Subcutaneous preadipocyte (primary cell): ENCODE results near the gene FAM193B. TPM values are rescaled to one million over a fixed set of nuclear protein-coding genes. Genes with fewer than 3 reads are reported as not detected.

Experiments used
- total RNA-seq: library from RNA; depleted of rRNA; stranded (reverse); fragments of >200 nt; gene quantifications from 2 replicates; pipeline ENCODE4 v1.2.3, GENCODE V29; 2012

FAM193B gene
- 29.4 and 30.7 TPM in 2 replicates for total RNA-seq

DNA sequence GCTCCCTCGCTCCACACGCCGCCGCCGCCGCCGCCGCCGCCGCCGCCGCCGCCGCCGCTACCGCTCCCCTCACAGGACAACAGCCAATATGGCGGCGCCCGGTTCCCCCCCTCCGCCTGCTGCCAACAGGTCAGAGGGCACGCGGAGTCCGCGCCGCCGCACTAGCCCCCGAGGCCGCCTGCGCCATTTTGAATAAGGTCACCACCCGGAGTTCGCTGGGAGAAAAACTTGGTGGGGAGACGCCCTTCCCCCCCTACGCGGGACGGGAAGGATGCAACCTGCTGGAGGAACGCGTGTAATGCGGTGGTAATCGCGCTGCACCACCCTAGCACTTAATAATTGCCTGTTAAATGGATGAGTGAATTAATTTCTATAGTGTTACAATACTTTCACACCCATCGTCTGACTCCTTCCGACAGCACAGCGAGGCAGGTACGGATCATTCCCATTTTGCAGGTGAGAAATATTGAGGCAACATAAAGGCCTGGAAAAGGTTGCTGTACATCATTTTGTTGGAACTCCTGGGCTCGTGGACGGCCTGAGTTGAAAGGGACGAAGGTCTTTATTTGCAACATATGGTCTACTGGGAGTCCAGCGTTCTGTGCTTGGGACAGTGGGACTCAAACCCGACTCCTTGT lies at the start of gene FAM193B:
FAM193B (minus strand) TSS at position 90 of the 638 bp plus-strand sequence. CDS start 105 bp downstream, outside the sequence.

DNA sequence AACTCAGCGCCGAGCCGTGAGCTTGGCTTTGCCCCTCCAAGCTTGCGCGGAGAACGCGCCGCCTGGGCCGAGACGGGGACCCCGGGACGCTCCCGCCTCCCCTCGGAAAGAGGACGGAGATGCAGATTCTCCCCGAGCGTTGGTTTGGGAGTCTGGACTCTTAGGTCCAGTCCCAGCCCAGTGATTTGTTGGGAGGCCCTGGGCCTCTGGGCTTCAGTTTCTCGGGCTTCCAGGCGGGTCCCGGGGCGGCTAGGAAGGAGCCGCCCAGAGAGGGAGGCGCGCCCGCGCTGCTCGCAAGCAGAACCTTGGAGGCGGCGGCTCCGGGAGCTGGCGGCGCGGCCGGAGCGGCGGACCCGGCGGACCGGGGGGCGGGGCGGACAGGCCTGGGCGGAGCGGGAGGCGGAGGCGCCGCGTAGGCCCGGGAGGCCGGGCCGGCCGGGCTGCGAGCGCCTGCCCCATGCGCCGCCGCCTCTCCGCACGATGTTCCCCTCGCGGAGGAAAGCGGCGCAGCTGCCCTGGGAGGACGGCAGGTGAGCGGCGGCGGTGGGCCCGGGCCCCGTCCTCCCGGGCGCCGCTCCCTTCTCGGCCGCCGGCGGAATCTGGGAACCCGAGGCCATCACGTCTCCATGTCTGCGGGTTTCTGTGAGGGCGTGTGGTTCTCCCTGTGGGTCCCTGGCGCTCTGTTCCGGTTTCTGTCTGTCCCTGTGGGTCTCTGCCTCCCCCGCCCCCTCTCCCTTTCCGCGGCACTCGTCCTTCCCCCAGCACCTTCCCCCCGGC lies 45.6 kb upstream of the FAM193B start, which contains the start of gene B4GALT7:
B4GALT7 (plus strand) TSS at position 402 of the 777 bp plus-strand sequence; CDS start at position 481, 79 bp downstream.

GRCh38 chr5:177592010-177592834 lies 37.9 kb upstream of the FAM193B start, which contains the start of gene TMED9:
TSS of gene TMED9 (plus strand) at chr5:177592203. CDS start at chr5:177592215, 12 bp downstream.

DNA sequence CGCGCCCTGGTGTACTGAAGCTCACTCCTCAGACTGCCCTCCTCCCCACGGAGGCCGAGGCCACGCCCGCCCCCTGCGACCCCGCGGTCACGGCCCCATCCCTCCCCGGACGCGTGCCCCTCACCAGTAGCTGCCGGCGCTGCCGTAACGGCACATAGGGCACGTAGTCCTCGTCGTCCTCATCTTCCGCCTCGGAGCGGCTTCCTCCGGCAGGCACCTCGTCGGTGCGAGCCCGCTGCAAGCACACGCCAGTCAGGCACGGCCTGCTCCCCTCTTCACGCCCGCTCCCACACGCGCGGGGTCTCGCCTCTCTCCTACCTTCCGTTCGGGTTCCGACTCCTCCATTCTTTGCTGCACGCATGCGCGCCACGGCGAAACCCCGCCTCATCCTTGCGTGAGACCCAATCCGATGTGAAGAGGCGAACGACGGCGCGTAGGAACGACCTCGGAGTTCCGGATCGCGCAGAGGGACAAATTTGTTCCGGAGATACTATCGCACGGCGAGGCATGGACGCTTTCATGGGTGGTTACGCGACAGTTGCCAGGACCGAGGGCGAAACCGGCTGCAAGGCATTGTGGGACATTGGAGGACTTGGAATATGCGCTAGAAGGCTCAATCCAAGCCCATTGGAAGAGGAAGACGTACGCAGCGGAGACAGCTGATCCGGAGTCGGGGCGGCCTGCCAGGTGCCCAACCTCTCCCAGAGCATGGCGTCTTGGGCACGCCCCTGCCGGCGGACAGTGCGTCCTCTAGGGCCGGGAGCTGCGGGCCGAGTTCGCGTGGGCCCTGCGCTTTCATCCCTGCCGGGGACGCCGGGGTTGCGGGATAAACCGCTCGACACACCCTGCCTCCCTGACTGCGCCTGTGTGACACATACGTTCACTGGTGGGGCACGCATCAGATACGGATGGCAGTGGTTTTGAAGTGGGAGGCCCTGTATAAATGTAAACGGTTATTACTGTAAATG lies 37.5 kb downstream of the FAM193B start, which contains the start of gene DDX41:
DDX41 (minus strand) TSS at position 361 of the 968 bp plus-strand sequence; CDS start at position 345, 16 bp downstream.

DNA sequence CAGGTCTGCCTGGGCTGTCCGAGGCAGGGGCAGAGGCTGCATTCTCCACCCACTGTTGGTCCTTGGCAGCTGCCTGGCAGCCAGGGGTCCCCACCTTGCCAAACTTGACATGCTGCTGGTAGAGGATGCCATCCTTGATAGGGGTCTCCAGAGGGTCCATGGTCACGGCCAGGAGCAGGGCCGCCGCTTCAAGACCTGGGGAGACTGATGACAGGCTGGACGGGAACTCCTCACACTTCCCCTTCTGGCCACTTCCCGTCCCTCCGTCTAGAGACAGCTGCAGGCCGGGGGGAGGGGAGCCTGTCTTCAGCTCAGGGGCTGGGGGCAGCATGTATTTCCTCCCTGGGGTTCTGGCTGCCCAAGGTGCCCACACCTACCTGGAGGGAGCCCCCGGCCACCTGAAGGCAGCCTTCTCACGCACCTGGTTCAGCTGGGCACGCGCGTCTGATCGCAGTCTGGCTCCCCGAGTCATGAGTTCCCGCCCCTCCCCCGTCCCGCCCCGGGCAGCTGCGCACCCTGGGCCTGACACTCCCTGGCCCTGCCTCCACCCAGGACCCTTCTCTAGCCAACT lies 44.9 kb downstream of the FAM193B start, which contains the start of gene DOK3:
DOK3 (minus strand) TSS at position 446 of the 571 bp plus-strand sequence; CDS start at position 160, 286 bp downstream.

DNA sequence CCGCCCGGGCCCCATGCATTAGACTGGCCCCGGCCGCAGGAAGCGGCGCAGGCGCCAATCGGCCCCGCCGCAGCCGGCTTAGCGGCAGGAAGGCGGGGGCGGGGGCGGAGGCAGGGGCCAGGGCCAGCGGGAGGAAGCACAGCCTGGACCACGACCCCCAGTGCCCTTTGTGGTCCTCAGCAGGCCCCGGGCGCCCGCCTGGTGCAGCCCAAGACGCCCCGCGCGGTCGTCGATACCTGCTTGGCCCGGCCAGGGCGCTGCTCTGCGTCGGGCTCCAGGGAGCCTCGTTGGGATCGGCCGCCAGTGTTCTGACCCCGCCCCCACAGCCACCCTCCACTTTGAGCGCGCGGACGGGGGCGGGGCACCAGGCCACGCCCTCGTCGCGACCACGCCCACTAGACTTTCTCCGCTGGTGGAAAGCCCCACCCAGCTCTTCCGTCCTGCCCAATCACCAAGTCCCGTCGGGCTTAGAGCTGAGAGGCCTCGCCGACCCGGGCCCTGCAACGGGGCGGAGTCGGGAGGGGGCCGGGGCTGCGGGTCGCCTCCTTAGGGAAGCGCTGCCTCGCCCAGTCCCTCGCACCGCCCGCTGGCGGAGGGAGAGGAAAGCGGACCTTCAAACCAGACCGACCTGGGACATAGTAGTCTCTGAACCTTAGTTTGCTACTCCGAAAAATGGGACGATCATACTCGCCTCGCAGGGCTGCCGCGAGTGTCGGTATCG lies 56.9 kb downstream of the FAM193B start, which contains the start of gene PDLIM7:
PDLIM7 (minus strand) TSS at position 313 of the 721 bp plus-strand sequence. CDS start 1,092 bp downstream, outside the sequence.

DNA sequence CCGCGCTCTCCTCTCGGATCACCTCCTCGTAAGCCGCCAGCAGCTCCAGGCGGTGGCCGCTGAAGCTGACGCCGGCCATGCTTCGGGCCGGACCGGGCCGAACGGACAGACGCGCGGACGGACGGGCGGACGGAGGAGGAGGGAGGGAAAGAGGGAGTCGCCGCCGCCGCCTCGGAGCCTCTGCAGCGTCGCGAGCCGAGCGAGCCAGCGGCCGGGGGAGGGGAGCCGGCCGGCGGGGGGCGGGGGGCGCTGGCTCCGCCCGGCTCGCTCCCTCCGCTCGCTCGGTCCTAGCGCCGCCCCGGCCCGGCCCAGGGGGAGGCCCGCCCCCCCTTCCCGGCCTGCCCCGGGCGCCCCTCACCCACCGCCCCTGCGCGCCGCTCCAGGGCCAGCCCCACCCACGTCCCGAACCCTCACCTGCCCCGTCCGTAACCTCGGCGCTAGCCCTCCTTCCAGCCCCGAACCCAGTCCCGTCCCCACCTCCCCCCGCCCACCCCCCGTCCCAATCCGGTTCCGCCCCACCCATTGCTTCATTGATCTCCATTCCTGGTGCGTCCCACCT lies 80.8 kb downstream of the FAM193B start, which contains the start of gene DBN1:
DBN1 (minus strand) TSS at position 192 of the 559 bp plus-strand sequence; CDS start at position 79, 113 bp downstream.

Other genes starting within 250 kb of the FAM193B start
- gene MXD3, start 242.7 kb downstream of the FAM193B start, total RNA-seq: 8.8 and 15.4 TPM in 2 replicates
- gene LMAN2, start 202.9 kb downstream of the FAM193B start, total RNA-seq: 263 and 352 TPM in 2 replicates
- 2.5 and 4.4 TPM in 2 replicates for gene RGS14, start 196.6 kb downstream of the FAM193B start, total RNA-seq
- gene SLC34A1, start 170.1 kb downstream of the FAM193B start, total RNA-seq: not detected in 2 replicates
- 1.1 TPM in 1 of 2 replicates, not detected in the other for gene PFN3, start 153.9 kb downstream of the FAM193B start, total RNA-seq
- 0.37 and 0.39 TPM in 2 replicates for gene F12, start 145.0 kb downstream of the FAM193B start, total RNA-seq
- 19.5 and 33.2 TPM in 2 replicates for gene GRK6, start 127.9 kb downstream of the FAM193B start, total RNA-seq
- gene PRR7, start 107.7 kb downstream of the FAM193B start, total RNA-seq: 26.1 and 33.8 TPM in 2 replicates
- 160 and 173 TPM in 2 replicates for gene DBN1, start 80.9 kb downstream of the FAM193B start, total RNA-seq
- gene PDLIM7, start 57.0 kb downstream of the FAM193B start, total RNA-seq: 63.9 and 69.4 TPM in 2 replicates
- 1.1 and 1.4 TPM in 2 replicates for gene DOK3, start 44.7 kb downstream of the FAM193B start, total RNA-seq
- gene DDX41, start 37.6 kb downstream of the FAM193B start, total RNA-seq: 55.5 and 90.4 TPM in 2 replicates
- gene TMED9, start 37.6 kb upstream of the FAM193B start, total RNA-seq: 59.2 and 66.5 TPM in 2 replicates
- gene B4GALT7, start 45.6 kb upstream of the FAM193B start, total RNA-seq: 23.1 and 26.6 TPM in 2 replicates
- not detected in 2 replicates for gene FAM153A, start 228.3 kb upstream of the FAM193B start, total RNA-seq